Peyer's patch (tissue), 4 donors: ENCODE results near the gene ARHGAP15.

Source experiments
- POLR2A ChIP-seq, 2 donors: fragments of 450-650 bp; IDR thresholded peaks; one replicate each; pipeline ENCODE4 v1.5.1; 2017; ENCODE audit warnings: antibody characterized with exemption in 2 of 2, mild to moderate bottlenecking in 2 of 2, moderate library complexity in 2 of 2
- TF ChIP-seq, protein P1 (sequence below), 6 experiments: fragments of 450-650 bp in 4 of 6; fragments of 200-600 bp in 2 of 6; sonication (generic) in 1 of 6; IDR thresholded peaks; one replicate each; pipeline ENCODE4 v1.5.1; 2017 to 2019; ENCODE audit warnings: antibody characterized with exemption in 6 of 6, mild to moderate bottlenecking in 3 of 6, moderate library complexity in 1 of 6

DNA sequence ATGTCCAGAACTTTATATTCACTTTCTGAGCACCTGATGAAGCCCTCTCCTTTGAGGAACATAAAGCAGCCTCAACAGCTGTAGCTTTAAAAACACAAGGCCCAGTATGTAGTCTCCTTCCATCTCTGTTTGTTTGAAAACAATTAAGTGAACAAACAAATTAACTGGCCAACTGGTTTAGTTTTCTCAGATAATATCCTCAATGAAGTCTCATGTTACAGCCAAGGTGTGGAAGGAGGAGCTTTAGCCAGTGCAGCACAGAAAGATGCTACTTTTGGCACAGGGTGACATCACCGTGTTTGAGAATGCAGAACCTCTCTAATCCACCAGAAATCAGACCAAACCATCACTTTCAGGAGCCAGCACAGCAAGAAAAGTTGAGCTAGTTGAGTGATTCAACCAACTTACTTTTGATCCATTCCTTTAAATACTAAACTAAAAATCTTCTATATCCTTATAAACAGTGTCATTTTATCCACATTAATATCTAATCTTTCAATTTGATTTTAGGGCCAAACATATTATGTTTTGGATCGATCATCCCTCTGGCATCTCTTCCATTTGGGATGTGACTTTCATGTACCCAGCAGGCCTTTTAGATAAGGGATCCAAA, 488.7 kb downstream of the ARHGAP15 start:
- TF ChIP-seq, protein P1, sequence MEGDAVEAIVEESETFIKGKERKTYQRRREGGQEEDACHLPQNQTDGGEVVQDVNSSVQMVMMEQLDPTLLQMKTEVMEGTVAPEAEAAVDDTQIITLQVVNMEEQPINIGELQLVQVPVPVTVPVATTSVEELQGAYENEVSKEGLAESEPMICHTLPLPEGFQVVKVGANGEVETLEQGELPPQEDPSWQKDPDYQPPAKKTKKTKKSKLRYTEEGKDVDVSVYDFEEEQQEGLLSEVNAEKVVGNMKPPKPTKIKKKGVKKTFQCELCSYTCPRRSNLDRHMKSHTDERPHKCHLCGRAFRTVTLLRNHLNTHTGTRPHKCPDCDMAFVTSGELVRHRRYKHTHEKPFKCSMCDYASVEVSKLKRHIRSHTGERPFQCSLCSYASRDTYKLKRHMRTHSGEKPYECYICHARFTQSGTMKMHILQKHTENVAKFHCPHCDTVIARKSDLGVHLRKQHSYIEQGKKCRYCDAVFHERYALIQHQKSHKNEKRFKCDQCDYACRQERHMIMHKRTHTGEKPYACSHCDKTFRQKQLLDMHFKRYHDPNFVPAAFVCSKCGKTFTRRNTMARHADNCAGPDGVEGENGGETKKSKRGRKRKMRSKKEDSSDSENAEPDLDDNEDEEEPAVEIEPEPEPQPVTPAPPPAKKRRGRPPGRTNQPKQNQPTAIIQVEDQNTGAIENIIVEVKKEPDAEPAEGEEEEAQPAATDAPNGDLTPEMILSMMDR (IDR thresholded peaks at IDR 0.05) = no peak
- TF ChIP-seq POLR2A (IDR thresholded peaks at IDR 0.05) = no peak
